PC-3 (cell line): Measurements from ENCODE around the gene PCED1B. TPM values are rescaled to one million over a fixed set of nuclear protein-coding genes. Genes with fewer than 3 reads are reported as not detected.

ENCODE experiments used
- ATAC-seq: fragments of 200-7000 bp; cut with Tn5 transposase; 2 replicates; pipeline ENCODE4 v1.9.1; 2020; ENCODE audit warnings: mild to moderate bottlenecking, moderate library complexity
- BruUV-seq: library from RNA; stranded (reverse); fragments of 400-500 nt; replicated peaks from 2 replicates; lab custom pipeline; 2021; lab: Mats Ljungman, UMichigan
- CTCF ChIA-PET: fragments of 300-600 bp; sonication (Branson Sonifier 250); formaldehyde crosslinking; loops from one replicate; lab custom pipeline; 2022; ENCODE audit warnings: antibody characterized with exemption; lab: Charles Lee
- POLR2A ChIA-PET: fragments of 300-600 bp; sonication (Branson Sonifier 250); formaldehyde crosslinking; loops from one replicate; lab custom pipeline; 2022; ENCODE audit warnings: antibody characterized with exemption; ENCODE audit not compliant: unreplicated experiment; lab: Charles Lee
- DNase-seq: peaks from one replicate; pipeline ENCODE4 v3.0.0-alpha.2; 2015
- H2AFZ ChIP-seq: fragments of 300-600 bp; sonication (generic); 2 replicates; pipeline ENCODE4 v1.6.0; 2016; ENCODE audit warnings: antibody characterized with exemption, low read length
- H3F3A ChIP-seq: fragments of 300-600 bp; sonication (generic); one replicate; pipeline ENCODE4 v1.6.0; 2017; ENCODE audit warnings: antibody characterized with exemption, low read length, control low read depth, mild to moderate bottlenecking; ENCODE audit not compliant: unreplicated experiment
- H3K27ac ChIP-seq: fragments of 300-600 bp; sonication (generic); 2 replicates; pipeline ENCODE4 v1.5.1; 2016; ENCODE audit warnings: mild to moderate bottlenecking, low read length
- H3K27me3 ChIP-seq: fragments of 300-600 bp; sonication (generic); 2 replicates; pipeline ENCODE4 v1.6.1; 2016; ENCODE audit warnings: low read length, mixed read lengths
- H3K36me3 ChIP-seq: fragments of 300-600 bp; sonication (generic); 2 replicates; pipeline ENCODE4 v1.6.1; 2016; ENCODE audit warnings: low read depth, mixed run types, low read length, mixed read lengths
- H3K4me1 ChIP-seq: fragments of 300-600 bp; sonication (generic); 2 replicates; pipeline ENCODE4 v1.5.1; 2016; ENCODE audit warnings: low read length; ENCODE audit not compliant: insufficient read depth
- H3K4me2 ChIP-seq: fragments of 300-600 bp; sonication (generic); 2 replicates; pipeline ENCODE4 v1.6.0; 2016; ENCODE audit warnings: low read length
- H3K4me3 ChIP-seq: fragments of 300-600 bp; sonication (generic); 2 replicates; pipeline ENCODE4 v1.5.1; 2016; ENCODE audit warnings: mild to moderate bottlenecking, low read length, mixed read lengths
- H3K79me2 ChIP-seq: fragments of 300-600 bp; sonication (generic); 2 replicates; pipeline ENCODE4 v1.6.1; 2017; ENCODE audit warnings: low read length, mixed read lengths
- H3K9ac ChIP-seq: fragments of 300-600 bp; sonication (generic); 2 replicates; pipeline ENCODE4 v1.6.0; 2016; ENCODE audit warnings: mild to moderate bottlenecking, low read length
- H3K9me2 ChIP-seq: fragments of 300-600 bp; sonication (generic); replicated peaks from 2 replicates; pipeline ENCODE4 v1.6.1; 2016; ENCODE audit warnings: mixed run types, low read length, mixed read lengths
- H3K9me3 ChIP-seq: fragments of 300-600 bp; sonication (generic); 2 replicates; pipeline ENCODE4 v1.6.1; 2016; ENCODE audit warnings: low read length, mixed read lengths
- H4K20me1 ChIP-seq: fragments of 300-600 bp; sonication (generic); 2 replicates; pipeline ENCODE4 v1.6.1; 2016; ENCODE audit warnings: low read length, mixed read lengths
- EZH2 ChIP-seq: fragments of 300-600 bp; sonication (generic); IDR thresholded peaks from one replicate; pipeline ENCODE4 v1.6.1; 2017; ENCODE audit warnings: antibody characterized with exemption, mild to moderate bottlenecking, low read length; ENCODE audit not compliant: unreplicated experiment
- EZH2phosphoT487 ChIP-seq: fragments of 300-600 bp; sonication (generic); IDR thresholded peaks from 2 replicates; pipeline ENCODE4 v1.6.1; 2018; ENCODE audit warnings: mild to moderate bottlenecking, antibody characterized with exemption, low read length, borderline replicate concordance
- intact Hi-C: fragments of 100-400 bp; cut with micrococcal nuclease; formaldehyde crosslinking; loops from 2 replicates; pipeline ENCODE4 v1.9.0; 2023
- total RNA-seq: library from RNA; depleted of rRNA; stranded (reverse); fragments of >200 nt; gene quantifications from 2 replicates; pipeline ENCODE4 v1.2.3, GENCODE V29; 2014
- TF ChIP-seq, protein P1 (sequence below): fragments of 300-600 bp; sonication (generic); conservative IDR thresholded peaks from 2 replicates; pipeline ENCODE4 v1.5.1; 2017; ENCODE audit warnings: antibody characterized with exemption, low read depth, mild to moderate bottlenecking, low read length

The PCED1B gene
- total RNA-seq, 1 experiment from 2014 or later, result 1.0 TPM

DNA sequence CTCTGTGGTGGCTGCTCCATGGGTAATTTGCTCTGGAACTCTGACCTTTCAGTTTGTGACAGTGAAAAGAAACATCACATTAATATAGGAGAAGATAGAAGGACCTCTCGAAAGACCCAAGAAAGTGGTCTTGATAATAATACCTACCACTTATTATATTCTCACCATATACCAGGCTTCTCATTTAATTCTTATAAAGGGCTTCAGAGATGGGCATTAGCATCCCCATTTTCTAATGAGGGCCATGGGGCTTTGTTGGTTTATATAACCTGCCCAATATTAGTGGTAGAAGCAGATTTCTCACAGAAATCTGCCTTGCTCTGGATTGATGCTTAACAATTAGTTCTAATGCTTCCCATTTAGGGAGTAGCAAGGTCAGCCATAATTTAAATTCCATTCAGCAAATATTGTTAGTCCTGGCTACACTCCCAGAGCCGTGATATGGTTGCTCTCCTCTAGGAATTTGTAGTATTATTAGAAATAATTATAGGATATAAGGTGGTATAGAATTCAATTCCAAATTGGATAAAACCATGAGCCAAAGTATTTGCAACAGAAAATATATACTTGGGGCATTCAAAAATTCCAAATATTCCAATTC, 7.8 kb downstream of the PCED1B start:
- ChIA-PET POLR2A (no interaction called here), CTCF (no interaction called here)
- Histone ChIP-seq H3K4me3 (no peak overlapping the region), H3K9me2 (no peaks in the 10 kb centered on the region), H3K9me3 (no peaks in the 10 kb centered on the region), H3K9ac (no peak overlapping the region), H4K20me1 (no peaks in the 10 kb centered on the region), H3F3A (peaks cover 4% of the 10 kb centered on the region), H3K27me3 (no peaks in the 10 kb centered on the region), H3K36me3 (no peaks in the 10 kb centered on the region), H2AFZ (no peak overlapping the region), H3K4me1 (peaks cover 61% of the 10 kb centered on the region), H3K79me2 (peaks cover 8% of the 10 kb centered on the region), H3K4me2 (peak overlapping the region; percentile 30), H3K27ac (no peak overlapping the region)
- BruUV-seq, result no TSS peak
- DNase-seq, result no peak
- intact Hi-C loops, result no loop called here
- ATAC-seq, result no peak
- TF ChIP-seq EZH2 (no peak), EZH2phosphoT487 (no peak)
- TF ChIP-seq, protein P1, sequence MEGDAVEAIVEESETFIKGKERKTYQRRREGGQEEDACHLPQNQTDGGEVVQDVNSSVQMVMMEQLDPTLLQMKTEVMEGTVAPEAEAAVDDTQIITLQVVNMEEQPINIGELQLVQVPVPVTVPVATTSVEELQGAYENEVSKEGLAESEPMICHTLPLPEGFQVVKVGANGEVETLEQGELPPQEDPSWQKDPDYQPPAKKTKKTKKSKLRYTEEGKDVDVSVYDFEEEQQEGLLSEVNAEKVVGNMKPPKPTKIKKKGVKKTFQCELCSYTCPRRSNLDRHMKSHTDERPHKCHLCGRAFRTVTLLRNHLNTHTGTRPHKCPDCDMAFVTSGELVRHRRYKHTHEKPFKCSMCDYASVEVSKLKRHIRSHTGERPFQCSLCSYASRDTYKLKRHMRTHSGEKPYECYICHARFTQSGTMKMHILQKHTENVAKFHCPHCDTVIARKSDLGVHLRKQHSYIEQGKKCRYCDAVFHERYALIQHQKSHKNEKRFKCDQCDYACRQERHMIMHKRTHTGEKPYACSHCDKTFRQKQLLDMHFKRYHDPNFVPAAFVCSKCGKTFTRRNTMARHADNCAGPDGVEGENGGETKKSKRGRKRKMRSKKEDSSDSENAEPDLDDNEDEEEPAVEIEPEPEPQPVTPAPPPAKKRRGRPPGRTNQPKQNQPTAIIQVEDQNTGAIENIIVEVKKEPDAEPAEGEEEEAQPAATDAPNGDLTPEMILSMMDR, result no peak

DNA sequence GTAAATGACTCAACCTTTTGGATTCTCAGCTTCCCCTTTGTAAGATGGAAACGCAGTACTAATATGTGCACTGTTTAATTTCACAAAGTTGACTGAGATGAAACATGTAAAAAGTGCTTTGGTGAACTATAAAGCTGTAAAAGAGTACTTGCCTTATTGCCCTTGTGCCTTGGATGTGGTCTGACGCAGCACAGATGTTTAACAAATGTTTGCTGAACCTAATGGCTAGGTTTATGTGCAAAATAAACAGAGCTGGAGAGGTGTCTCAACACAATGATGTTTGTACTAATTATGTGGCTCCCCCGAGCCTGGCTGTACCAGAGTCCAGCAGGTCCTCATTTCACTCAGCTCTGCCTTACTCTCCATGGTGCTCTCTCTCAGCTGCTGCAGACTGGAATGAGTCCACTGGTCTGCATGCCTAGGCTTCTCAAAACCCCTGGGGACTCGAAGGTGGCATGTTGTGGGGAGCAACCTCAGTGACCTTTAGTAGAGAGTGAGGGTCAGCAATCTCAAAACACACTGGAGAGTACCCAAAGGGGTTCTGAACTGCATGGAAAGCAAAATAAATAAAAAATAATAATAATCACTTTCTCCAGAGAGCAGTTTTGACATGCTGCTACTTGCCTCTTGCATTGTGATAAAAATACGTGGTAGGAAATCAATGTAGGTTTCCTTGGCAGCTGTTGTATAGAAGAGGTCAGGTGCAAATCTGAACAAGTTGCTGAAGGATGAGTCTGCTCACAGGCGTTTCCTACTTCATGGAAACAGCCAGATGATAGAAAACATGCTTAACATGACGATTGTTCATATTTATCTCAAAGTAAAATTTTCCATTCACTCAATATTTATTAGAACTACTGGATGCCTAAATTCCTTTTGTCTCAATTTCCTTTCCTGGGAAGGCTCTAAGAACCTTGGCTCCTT, 8.9 kb downstream of the PCED1B start:
- BruUV-seq, result no TSS peak
- Histone ChIP-seq H3K9me3 (no peaks in the 10 kb centered on the region), H3K9ac (no peak overlapping the region), H3K27ac (no peak overlapping the region), H3K79me2 (peaks cover 8% of the 10 kb centered on the region), H3K36me3 (no peaks in the 10 kb centered on the region), H3K27me3 (no peaks in the 10 kb centered on the region), H3F3A (no peaks in the 10 kb centered on the region), H2AFZ (no peak overlapping the region), H4K20me1 (no peaks in the 10 kb centered on the region), H3K4me3 (no peak overlapping the region), H3K4me1 (peaks cover 50% of the 10 kb centered on the region), H3K4me2 (peak overlapping the region; percentile 30; the same call in 1 of the 2 replicates), H3K9me2 (no peaks in the 10 kb centered on the region)
- intact Hi-C loops, result no loop called here
- ATAC-seq, result peak; percentile 27; the same call in 1 of the 2 replicates
- no peak for DNase-seq
- CTCF ChIA-PET, result no interaction called here
- no peak for TF ChIP-seq EZH2
- POLR2A ChIA-PET, result no interaction called here

DNA sequence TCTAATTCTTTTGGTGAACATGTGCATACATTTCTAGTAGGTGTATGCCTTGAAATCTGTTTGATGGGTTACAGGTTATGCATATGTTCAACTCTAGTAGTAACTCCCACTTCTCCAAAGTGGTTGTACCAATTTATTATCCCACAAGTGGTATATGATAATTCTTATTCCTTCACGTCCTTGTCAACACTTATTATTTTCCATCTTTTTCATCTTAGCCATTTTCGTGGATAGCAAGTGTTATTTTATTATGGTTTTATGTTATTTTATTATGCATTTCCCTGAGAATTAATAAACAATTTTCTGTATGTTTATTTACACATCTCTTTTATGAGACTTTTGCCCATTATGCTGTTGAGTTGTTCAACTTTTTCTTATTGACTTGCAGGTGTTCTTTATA, 11.6 kb downstream of the PCED1B start:
- Histone ChIP-seq H3K9me3 (no peaks in the 10 kb centered on the region), H3K27ac (no peak overlapping the region), H4K20me1 (no peaks in the 10 kb centered on the region), H3F3A (peaks cover 5% of the 10 kb centered on the region), H3K9ac (no peak overlapping the region), H3K4me2 (no peak overlapping the region), H3K4me3 (no peak overlapping the region), H2AFZ (no peak overlapping the region), H3K27me3 (no peaks in the 10 kb centered on the region), H3K9me2 (no peaks in the 10 kb centered on the region), H3K36me3 (no peaks in the 10 kb centered on the region), H3K4me1 (peaks cover 45% of the 10 kb centered on the region), H3K79me2 (no peaks in the 10 kb centered on the region)
- DNase-seq (no peak), ATAC-seq (no peak)
- intact Hi-C loops, result no loop called here
- ChIA-PET POLR2A (no interaction called here), CTCF (no interaction called here)
- TF ChIP-seq EZH2 (no peak), EZH2phosphoT487 (no peak)
- BruUV-seq, result no TSS peak
